Right lobe of liver (tissue), 6 donors: ENCODE results near the gene FAM13A. TPM values are rescaled to one million over a fixed set of nuclear protein-coding genes. Genes with fewer than 3 reads are reported as not detected.
"Not testable (repeated sequence)": the region's sequence is repeated elsewhere in the genome, so short reads cannot be mapped to it uniquely, and the experiment has no call there.

Experiments used
- ATAC-seq, 4 donors: fragments of 200-7000 bp; cut with Tn5 transposase; one replicate each; pipeline ENCODE4 v1.9.1; 2020; ENCODE audit warnings: mild to moderate bottlenecking in 4 of 4, moderate library complexity in 4 of 4
- DNase-seq, 3 donors: peaks; one replicate each; pipeline ENCODE4 v3.0.0-alpha.2; 2020
- H3K27ac ChIP-seq, 3 donors: fragments of 200-600 bp; one replicate each; pipeline ENCODE4 v1.8.0; 2022
- H3K27me3 ChIP-seq, 2 donors: fragments of 200-600 bp; one replicate each; pipeline ENCODE4 v1.8.0; 2022
- H3K36me3 ChIP-seq, 4 donors: fragments of 200-600 bp; sonication (generic) in 1 of 4; one replicate each; pipeline versions ENCODE4 v1.5.1 to v1.8.0; 2017 to 2022; ENCODE audit warnings: control low read depth in 1 of 4
- H3K4me1 ChIP-seq, 4 donors: fragments of 200-600 bp; sonication (generic) in 1 of 4; one replicate each; pipeline versions ENCODE4 v1.5.1 to v1.8.0; 2017 to 2022; ENCODE audit warnings: control low read depth in 1 of 4
- H3K4me3 ChIP-seq, 3 donors: fragments of 200-600 bp; one replicate each; pipeline ENCODE4 v1.8.0; 2022
- H3K9me3 ChIP-seq, 4 donors: fragments of 200-600 bp; sonication (generic) in 1 of 4; one replicate each; pipeline versions ENCODE4 v1.5.1 to v1.8.0; 2017 to 2022; ENCODE audit warnings: control low read depth in 1 of 4
- CTCF ChIP-seq, 4 donors: fragments of 200-600 bp in 3 of 4; fragments of 450-650 bp in 1 of 4; IDR thresholded peaks; one replicate each; pipeline versions ENCODE4 v1.5.1 to v1.8.0; 2016 to 2022; ENCODE audit warnings: antibody characterized with exemption in 4 of 4, mild to moderate bottlenecking in 2 of 4
- POLR2A ChIP-seq: fragments of 450-650 bp; IDR thresholded peaks from one replicate; pipeline ENCODE4 v1.6.1; 2017; ENCODE audit warnings: antibody characterized with exemption, mild to moderate bottlenecking
- WGBS: methylation state at CpG from one replicate; pipeline ENCODE4 v1.1.6; 2018; ENCODE audit warnings: low coverage, low lambda C conversion rate; ENCODE audit not compliant: insufficient coverage; ENCODE audit errors: missing lambda C conversion rate; 5-methylcytosine and 5-hydroxymethylcytosine counted together
- intact Hi-C, 2 donors: fragments of 100-400 bp; cut with DNase I; formaldehyde crosslinking; loops; one replicate each; pipeline versions ENCODE4 v1.11.2 to v1.14.1; 2022
- total RNA-seq, 6 experiments: library from RNA; depleted of rRNA in 2 of 6; stranded (reverse); fragments of >200 nt in 2 of 6; fragmentation: NEBNext Ultra II Directional in 3 of 6; extraction: Animal tissue kit (Norgen Biotek cat#: 25700) in 3 of 6; gene quantifications; one replicate each; pipeline versions ENCODE4 v1.1.0 to v1.2.4, GENCODE V29; 2016 to 2023
- donor health status: DM: no; HTN: yes; CAD: no.
- donor health status: DM: no; HTN: no; CAD: no.
- donor health status: DM: no; HTN: no; CAD: no.
- donor health status: DM: no; HTN: yes; CAD: no.
- donor health status: DM: no; HTN: yes; CAD: no.

The FAM13A gene
- total RNA-seq, 6 experiments from 2014 or later = 28.3 to 82.5 (median 51.7) TPM

- WGBS = 92% methylated on average over 5 of the region's 5 CpGs
- ATAC-seq = no peak
Measured at GRCh38 chr4:88907478-88907877, 149.5 kb downstream of the FAM13A start.

GRCh38 chr4:88904240-88904639, 152.7 kb downstream of the FAM13A start:
- WGBS = 81% methylated on average over 3 of the region's 3 CpGs
- H3K27ac ChIP-seq, intact Hi-C loops, DNase-seq, ATAC-seq, H3K36me3 ChIP-seq, H3K27me3 ChIP-seq, H3K9me3 ChIP-seq, H3K4me1 ChIP-seq, H3K4me3 ChIP-seq: not testable (repeated sequence)

More at GRCh38 chr4:88907478-88907877, 149.5 kb downstream of the FAM13A start:
- no peaks in the 10 kb centered on the region for H3K27me3 ChIP-seq
- H3K4me3 ChIP-seq = no peak overlapping the region
- H3K4me1 ChIP-seq = no peaks in the 10 kb centered on the region
- TF ChIP-seq CTCF (IDR thresholded peaks at IDR 0.05) (no peak), POLR2A (no peak)
- no peaks in the 10 kb centered on the region for H3K9me3 ChIP-seq
- H3K27ac ChIP-seq = no peak overlapping the region
- no peaks in the 10 kb centered on the region for H3K36me3 ChIP-seq
- DNase-seq = no peak
- intact Hi-C loops = no loop called here

- H3K9me3 ChIP-seq = no peaks in the 10 kb centered on the region
- intact Hi-C loops = no loop called here
- no peaks in the 10 kb centered on the region for H3K27me3 ChIP-seq
- no peak overlapping the region for H3K27ac ChIP-seq
- ATAC-seq = no peak
- no peak overlapping the region for H3K4me3 ChIP-seq
- TF ChIP-seq CTCF (IDR thresholded peaks at IDR 0.05) (no peak), POLR2A (no peak)
- no peaks in the 10 kb centered on the region for H3K4me1 ChIP-seq
- H3K36me3 ChIP-seq = no peaks in the 10 kb centered on the region
- WGBS = 63% methylated on average over 2 of the region's 2 CpGs
- no peak for DNase-seq
Measured at GRCh38 chr4:88900432-88900831, 156.6 kb downstream of the FAM13A start.

GRCh38 chr4:88897752-88898151, 159.2 kb downstream of the FAM13A start:
- Histone ChIP-seq H3K36me3 (no peaks in the 10 kb centered on the region), H3K27me3 (no peaks in the 10 kb centered on the region), H3K4me1 (no peaks in the 10 kb centered on the region), H3K4me3 (no peak overlapping the region), H3K27ac (no peak overlapping the region), H3K9me3 (no peaks in the 10 kb centered on the region)
- intact Hi-C loops = no loop called here
- DNase-seq (no peak), ATAC-seq (no peak)
- TF ChIP-seq CTCF (IDR thresholded peaks at IDR 0.05) (no peak), POLR2A (no peak)

- 91% methylated on average over 2 of the region's 2 CpGs for WGBS
- ATAC-seq (no peak), DNase-seq (no peak)
- no peak overlapping the region for H3K4me3 ChIP-seq
- no peaks in the 10 kb centered on the region for H3K4me1 ChIP-seq
- no peaks in the 10 kb centered on the region for H3K27me3 ChIP-seq
- H3K9me3 ChIP-seq = no peaks in the 10 kb centered on the region
- H3K36me3 ChIP-seq = no peaks in the 10 kb centered on the region
- TF ChIP-seq POLR2A (no peak), CTCF (IDR thresholded peaks at IDR 0.05) (no peak)
- intact Hi-C loops = no loop called here
- no peak overlapping the region for H3K27ac ChIP-seq
Measured at GRCh38 chr4:88897180-88897579, 159.8 kb downstream of the FAM13A start.
